T-helper 1 cell treated with Interleukin-12 subunit alpha and Interleukin-12 subunit beta and Interleukin-4 antibody, amounts not matched to agents 30 μg/mL and 1 μg/mL, for 36 hours (primary cell): ENCODE data around the gene ARHGDIG.

ENCODE experiments used
- H3K27ac Mint-ChIP-seq: one replicate; pipeline ENCODE4 v1.8.0; 2021; ENCODE audit warnings: mild to moderate bottlenecking, mixed read lengths
- H3K27me3 Mint-ChIP-seq: one replicate; pipeline ENCODE4 v1.8.0; 2021; ENCODE audit warnings: low read depth, mixed read lengths
- H3K36me3 Mint-ChIP-seq: one replicate; pipeline ENCODE4 v1.8.0; 2021; ENCODE audit warnings: low read depth, mixed read lengths
- H3K4me1 Mint-ChIP-seq: one replicate; pipeline ENCODE4 v1.8.0; 2021; ENCODE audit warnings: low read depth, mixed read lengths
- H3K4me3 Mint-ChIP-seq: one replicate; pipeline ENCODE4 v1.8.0; 2021; ENCODE audit warnings: mild to moderate bottlenecking, moderate library complexity, mixed read lengths
- H3K9me3 Mint-ChIP-seq: one replicate; pipeline ENCODE4 v1.8.0; 2021; ENCODE audit warnings: mixed read lengths

Gene ARHGDIG

GRCh38 chr16:290681-291405 is 10.5 kb downstream of the ARHGDIG start:
- H3K27ac Mint-ChIP-seq: no peak overlapping the region
- H3K4me3 Mint-ChIP-seq: no peak overlapping the region
- peaks cover 6% of the 10 kb centered on the region for H3K36me3 Mint-ChIP-seq
- H3K9me3 Mint-ChIP-seq: no peaks in the 10 kb centered on the region
- no peaks in the 10 kb centered on the region for H3K27me3 Mint-ChIP-seq
- H3K4me1 Mint-ChIP-seq: no peaks in the 10 kb centered on the region

GRCh38 chr16:291539-291938 is 11.1 kb downstream of the ARHGDIG start:
- no peaks in the 10 kb centered on the region for H3K9me3 Mint-ChIP-seq
- no peaks in the 10 kb centered on the region for H3K27me3 Mint-ChIP-seq
- no peak overlapping the region for H3K27ac Mint-ChIP-seq
- peaks cover 2% of the 10 kb centered on the region for H3K36me3 Mint-ChIP-seq
- no peaks in the 10 kb centered on the region for H3K4me1 Mint-ChIP-seq
- no peak overlapping the region for H3K4me3 Mint-ChIP-seq

GRCh38 chr16:293043-293775 is 12.8 kb downstream of the ARHGDIG start:
- H3K27me3 Mint-ChIP-seq: no peaks in the 10 kb centered on the region
- H3K27ac Mint-ChIP-seq: no peak overlapping the region
- no peaks in the 10 kb centered on the region for H3K36me3 Mint-ChIP-seq
- no peak overlapping the region for H3K4me3 Mint-ChIP-seq
- H3K9me3 Mint-ChIP-seq: no peaks in the 10 kb centered on the region
- H3K4me1 Mint-ChIP-seq: no peaks in the 10 kb centered on the region

GRCh38 chr16:296276-296675 is 15.9 kb downstream of the ARHGDIG start:
- Mint-ChIP-seq H3K4me1 (no peaks in the 10 kb centered on the region), H3K9me3 (no peaks in the 10 kb centered on the region), H3K27me3 (no peaks in the 10 kb centered on the region), H3K4me3 (no peak overlapping the region), H3K36me3 (peaks cover 1% of the 10 kb centered on the region), H3K27ac (no peak overlapping the region)

- Mint-ChIP-seq H3K36me3 (peaks cover 1% of the 10 kb centered on the region), H3K4me3 (no peak overlapping the region), H3K27me3 (no peaks in the 10 kb centered on the region), H3K4me1 (no peaks in the 10 kb centered on the region), H3K9me3 (no peaks in the 10 kb centered on the region), H3K27ac (no peak overlapping the region)
These were observed 16.6 kb downstream of the ARHGDIG start for GRCh38 chr16:296806-297510.

- Mint-ChIP-seq H3K4me3 (no peak overlapping the region), H3K27me3 (no peaks in the 10 kb centered on the region), H3K36me3 (peaks cover 1% of the 10 kb centered on the region), H3K9me3 (no peaks in the 10 kb centered on the region), H3K4me1 (no peaks in the 10 kb centered on the region), H3K27ac (no peak overlapping the region)
These were observed 17.4 kb downstream of the ARHGDIG start for GRCh38 chr16:297832-298231.

- Mint-ChIP-seq H3K4me3 (no peak overlapping the region), H3K27ac (peak overlapping the region; percentile 4), H3K27me3 (no peaks in the 10 kb centered on the region), H3K4me1 (no peaks in the 10 kb centered on the region), H3K36me3 (peaks cover 4% of the 10 kb centered on the region), H3K9me3 (no peaks in the 10 kb centered on the region)
These were observed 20.8 kb downstream of the ARHGDIG start for GRCh38 chr16:301235-301634.

- no peaks in the 10 kb centered on the region for H3K9me3 Mint-ChIP-seq
- H3K27me3 Mint-ChIP-seq: no peaks in the 10 kb centered on the region
- no peaks in the 10 kb centered on the region for H3K4me1 Mint-ChIP-seq
- H3K27ac Mint-ChIP-seq: no peak overlapping the region
- no peak overlapping the region for H3K4me3 Mint-ChIP-seq
- peaks cover 4% of the 10 kb centered on the region for H3K36me3 Mint-ChIP-seq
These were observed 21.6 kb downstream of the ARHGDIG start for GRCh38 chr16:301950-302349.

GRCh38 chr16:303760-304505 is 23.5 kb downstream of the ARHGDIG start:
- no peaks in the 10 kb centered on the region for H3K27me3 Mint-ChIP-seq
- H3K27ac Mint-ChIP-seq: no peak overlapping the region
- no peaks in the 10 kb centered on the region for H3K4me1 Mint-ChIP-seq
- H3K9me3 Mint-ChIP-seq: no peaks in the 10 kb centered on the region
- H3K4me3 Mint-ChIP-seq: no peak overlapping the region
- peaks cover 3% of the 10 kb centered on the region for H3K36me3 Mint-ChIP-seq

GRCh38 chr16:305916-306626 is 25.7 kb downstream of the ARHGDIG start:
- Mint-ChIP-seq H3K4me1 (peaks cover 3% of the 10 kb centered on the region), H3K9me3 (no peaks in the 10 kb centered on the region), H3K27me3 (no peaks in the 10 kb centered on the region), H3K27ac (no peak overlapping the region), H3K4me3 (no peak overlapping the region), H3K36me3 (peaks cover 6% of the 10 kb centered on the region)

- no peaks in the 10 kb centered on the region for H3K27me3 Mint-ChIP-seq
- no peak overlapping the region for H3K4me3 Mint-ChIP-seq
These were observed 26.6 kb downstream of the ARHGDIG start for GRCh38 chr16:306911-307370.

GRCh38 chr16:307691-308312 is 27.4 kb downstream of the ARHGDIG start:
- no peaks in the 10 kb centered on the region for H3K9me3 Mint-ChIP-seq
- peaks cover 11% of the 10 kb centered on the region for H3K36me3 Mint-ChIP-seq
- H3K4me3 Mint-ChIP-seq: no peak overlapping the region
- H3K27ac Mint-ChIP-seq: no peak overlapping the region
- no peaks in the 10 kb centered on the region for H3K27me3 Mint-ChIP-seq
- H3K4me1 Mint-ChIP-seq: peaks cover 3% of the 10 kb centered on the region

More at GRCh38 chr16:306911-307370, 26.6 kb downstream of the ARHGDIG start:
- Mint-ChIP-seq H3K27ac (no peak overlapping the region), H3K4me1 (peaks cover 3% of the 10 kb centered on the region), H3K9me3 (no peaks in the 10 kb centered on the region), H3K36me3 (peaks cover 11% of the 10 kb centered on the region)

- Mint-ChIP-seq H3K4me3 (no peak overlapping the region), H3K36me3 (peaks cover 11% of the 10 kb centered on the region), H3K27me3 (no peaks in the 10 kb centered on the region), H3K9me3 (no peaks in the 10 kb centered on the region), H3K27ac (no peak overlapping the region), H3K4me1 (peaks cover 3% of the 10 kb centered on the region)
These were observed 29.1 kb downstream of the ARHGDIG start for GRCh38 chr16:309476-309875.
